HG02610 (cell line): ENCODE data around the gene RAD9A.

Experiments
- ATAC-seq: cut with Tn5 transposase; IDR thresholded peaks from one replicate; pipeline ENCODE4 v1.9.1; 2021; ENCODE audit warnings: mild to moderate bottlenecking, moderate library complexity; ENCODE audit not compliant: unreplicated experiment

RAD9A gene

GRCh38 chr11:67437809-67438157 is 46.0 kb downstream of the RAD9A start:
- ATAC-seq = no peak

GRCh38 chr11:67438158-67438902 is 46.5 kb downstream of the RAD9A start:
- no peak for ATAC-seq

GRCh38 chr11:67439321-67440228 is 47.8 kb downstream of the RAD9A start:
- ATAC-seq = no peak

GRCh38 chr11:67440229-67441097 is 48.7 kb downstream of the RAD9A start:
- ATAC-seq = no peak

GRCh38 chr11:67441098-67441563 is 49.3 kb downstream of the RAD9A start:
- no peak for ATAC-seq

GRCh38 chr11:67441731-67442351 is 50.1 kb downstream of the RAD9A start:
- ATAC-seq = no peak

- no peak for ATAC-seq
Observed at GRCh38 chr11:67442504-67443404, 51.0 kb downstream of the RAD9A start.

- ATAC-seq = no peak
Observed at GRCh38 chr11:67445515-67445914, 53.7 kb downstream of the RAD9A start.
